K562 (cell line): Measurements from ENCODE around the gene HSD17B1.

Experiments
- ATF2 ChIP-seq: sonication (generic); formaldehyde crosslinking; IDR thresholded peaks from 2 replicates; pipeline ENCODE4 v1.8.1; 2022; ENCODE audit warnings: missing genetic modification reagents
- CTBP1 ChIP-seq: fragments of 450-650 bp; IDR thresholded peaks from 2 replicates; pipeline ENCODE4 v1.6.1; 2016; ENCODE audit warnings: borderline replicate concordance
- CTCF ChIP-seq, 3 experiments: IDR thresholded peaks in 2 of 3; conservative IDR thresholded peaks in 1 of 3; 2 replicates each; pipeline ENCODE4 v1.5.1; 2011 to 2012; ENCODE audit warnings: low read length in 3 of 3, mild to moderate bottlenecking in 3 of 3, control low read depth in 2 of 3, improper control_type of control experiment in 1 of 3, inconsistent platforms in 1 of 3, low read depth in 1 of 3, mixed read lengths in 1 of 3, moderate library complexity in 1 of 3; ENCODE audit not compliant: insufficient read depth in 2 of 3
- SREBF1 ChIP-seq: fragments of 150-350 bp; IDR thresholded peaks from 2 replicates; pipeline ENCODE4 v1.6.1; 2014; ENCODE audit warnings: antibody characterized with exemption, low read depth, low read length, borderline replicate concordance
- ZNF263 ChIP-seq: sonication (generic); formaldehyde crosslinking; IDR thresholded peaks from 2 replicates; pipeline ENCODE4 v1.8.0; 2022; ENCODE audit warnings: mild to moderate bottlenecking, missing genetic modification reagents, borderline replicate concordance
- ZNF668 ChIP-seq: fragments of 250-450 bp; sonication (Bioruptor Pico); IDR thresholded peaks from 2 replicates; pipeline ENCODE4 v1.8.0; 2022; ENCODE audit warnings: mild to moderate bottlenecking, inconsistent platforms
- ZNF766 ChIP-seq: fragments of 200-800 bp; sonication (Bioruptor generic); conservative IDR thresholded peaks from 2 replicates; pipeline ENCODE4 v1.6.1; 2016; ENCODE audit warnings: missing genetic modification characterization, missing compliant biosample characterization

GRCh38 chr17:42563543-42563942 lies 10.8 kb downstream of the HSD17B1 start:
- TF ChIP-seq ZNF668 = no peak
- no peak for TF ChIP-seq CTCF (IDR thresholded peaks at IDR 0.05 in 2 of 3, conservative IDR thresholded peaks at IDR 0.05 in 1 of 3; ENCODE audit: insufficient read depth in 2 of 3, low read depth in 1 of 3, low read length in 3 of 3)
- TF ChIP-seq CTBP1 = no peak
- TF ChIP-seq ZNF766 (CRISPR knock-in tag) = no peak
- no peak for TF ChIP-seq ATF2
- TF ChIP-seq ZNF263 (CRISPR knock-in tag) = no peak
- no peak for TF ChIP-seq SREBF1
